Subcutaneous adipose tissue (tissue), 4 donors: ENCODE results near the gene TBCD. TPM values are rescaled to one million over a fixed set of nuclear protein-coding genes. Genes with fewer than 3 reads are reported as not detected.

Source experiments
- total RNA-seq, 4 donors: library from RNA; depleted of rRNA; stranded (reverse); fragments of >200 nt; gene quantifications; one replicate each; pipeline ENCODE4 v1.1.0, GENCODE V29; 2016
- TF ChIP-seq, protein P1 (sequence below): fragments of 450-650 bp; IDR thresholded peaks from one replicate; pipeline ENCODE4 v1.5.1; 2016; ENCODE audit warnings: low read depth, mild to moderate bottlenecking, control low read depth, antibody characterized with exemption, moderate library complexity

Gene TBCD
- total RNA-seq, 4 donors from 2014 or later = 36.5 to 103 (median 54.7) TPM

DNA sequence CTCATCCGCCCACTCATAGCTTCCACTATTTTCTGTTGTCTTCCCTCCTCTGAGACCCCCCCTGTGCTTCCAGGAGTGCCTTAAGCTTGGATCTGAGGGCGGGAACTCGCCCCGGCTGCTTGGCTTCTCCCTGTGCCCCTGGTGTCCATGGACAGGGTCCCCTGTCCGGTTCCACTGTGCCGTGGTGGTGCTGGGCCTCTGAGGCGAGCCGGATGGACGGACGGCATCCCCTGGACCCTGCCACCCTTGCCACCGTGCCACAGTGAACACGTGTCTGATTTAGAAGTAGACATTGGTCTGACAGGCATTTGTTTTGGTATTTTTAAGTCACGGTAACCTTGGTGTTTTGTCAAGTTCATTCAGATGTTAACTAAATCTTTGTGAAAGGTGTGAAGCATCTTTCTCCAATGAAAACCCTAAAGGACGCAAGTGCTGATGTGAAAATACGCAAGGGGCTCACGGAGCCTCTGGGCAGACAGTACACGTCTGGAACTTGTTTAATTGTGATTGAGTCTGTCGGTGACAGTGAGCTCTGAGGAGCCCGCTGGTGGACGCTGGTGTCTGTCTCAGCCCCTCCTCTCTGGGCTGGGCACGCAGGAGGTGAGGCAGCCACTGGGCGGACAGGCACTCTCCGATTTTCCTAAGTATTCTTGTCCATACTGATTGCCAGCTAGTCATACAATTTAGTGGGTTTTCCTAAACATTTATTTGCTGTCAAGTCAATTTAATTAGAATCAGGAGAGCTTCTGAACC lies 61.6 kb downstream of the TBCD start:
- TF ChIP-seq, protein P1, sequence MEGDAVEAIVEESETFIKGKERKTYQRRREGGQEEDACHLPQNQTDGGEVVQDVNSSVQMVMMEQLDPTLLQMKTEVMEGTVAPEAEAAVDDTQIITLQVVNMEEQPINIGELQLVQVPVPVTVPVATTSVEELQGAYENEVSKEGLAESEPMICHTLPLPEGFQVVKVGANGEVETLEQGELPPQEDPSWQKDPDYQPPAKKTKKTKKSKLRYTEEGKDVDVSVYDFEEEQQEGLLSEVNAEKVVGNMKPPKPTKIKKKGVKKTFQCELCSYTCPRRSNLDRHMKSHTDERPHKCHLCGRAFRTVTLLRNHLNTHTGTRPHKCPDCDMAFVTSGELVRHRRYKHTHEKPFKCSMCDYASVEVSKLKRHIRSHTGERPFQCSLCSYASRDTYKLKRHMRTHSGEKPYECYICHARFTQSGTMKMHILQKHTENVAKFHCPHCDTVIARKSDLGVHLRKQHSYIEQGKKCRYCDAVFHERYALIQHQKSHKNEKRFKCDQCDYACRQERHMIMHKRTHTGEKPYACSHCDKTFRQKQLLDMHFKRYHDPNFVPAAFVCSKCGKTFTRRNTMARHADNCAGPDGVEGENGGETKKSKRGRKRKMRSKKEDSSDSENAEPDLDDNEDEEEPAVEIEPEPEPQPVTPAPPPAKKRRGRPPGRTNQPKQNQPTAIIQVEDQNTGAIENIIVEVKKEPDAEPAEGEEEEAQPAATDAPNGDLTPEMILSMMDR = no peak

DNA sequence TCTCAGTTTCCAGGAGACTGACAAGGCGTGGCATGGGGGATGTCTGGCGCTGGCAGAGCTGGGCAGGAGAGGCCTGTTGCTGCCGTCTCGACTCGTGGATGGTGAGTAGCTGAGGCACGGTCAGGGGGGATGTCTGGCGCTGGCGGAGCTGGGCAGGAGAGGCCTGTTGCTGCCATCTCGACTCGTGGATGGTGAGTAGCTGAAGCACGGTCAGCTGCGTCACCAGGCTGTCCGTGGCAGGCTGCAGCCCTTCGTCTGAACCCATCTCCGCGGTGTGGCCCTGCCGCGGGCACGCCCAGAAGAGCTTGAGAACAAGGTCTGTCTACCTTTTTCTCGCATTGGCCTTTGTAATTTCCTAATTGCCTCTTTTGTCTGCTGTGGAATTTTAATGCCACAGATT lies 63.0 kb downstream of the TBCD start:
- TF ChIP-seq, protein P1 = no peak

DNA sequence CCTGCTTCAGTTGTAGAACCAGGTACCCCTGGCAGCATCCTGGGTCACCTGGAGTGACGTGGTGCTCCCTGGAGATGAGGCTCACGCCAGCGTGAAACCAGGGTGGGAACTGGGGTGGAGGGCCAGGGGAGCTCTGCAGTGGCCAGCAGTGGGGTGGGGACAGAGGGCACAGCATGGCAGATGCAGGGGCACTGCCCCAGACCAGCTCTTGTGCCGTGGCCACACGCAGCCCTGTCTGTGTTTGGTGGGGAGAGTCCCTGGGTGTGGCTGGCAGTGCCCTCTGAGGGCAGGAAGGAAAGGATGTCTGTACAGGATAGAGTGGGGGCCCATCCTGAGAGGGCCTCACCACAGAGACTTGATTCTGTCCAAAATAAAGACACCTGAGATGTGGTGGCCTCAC lies 63.5 kb downstream of the TBCD start:
- TF ChIP-seq, protein P1 = no peak

DNA sequence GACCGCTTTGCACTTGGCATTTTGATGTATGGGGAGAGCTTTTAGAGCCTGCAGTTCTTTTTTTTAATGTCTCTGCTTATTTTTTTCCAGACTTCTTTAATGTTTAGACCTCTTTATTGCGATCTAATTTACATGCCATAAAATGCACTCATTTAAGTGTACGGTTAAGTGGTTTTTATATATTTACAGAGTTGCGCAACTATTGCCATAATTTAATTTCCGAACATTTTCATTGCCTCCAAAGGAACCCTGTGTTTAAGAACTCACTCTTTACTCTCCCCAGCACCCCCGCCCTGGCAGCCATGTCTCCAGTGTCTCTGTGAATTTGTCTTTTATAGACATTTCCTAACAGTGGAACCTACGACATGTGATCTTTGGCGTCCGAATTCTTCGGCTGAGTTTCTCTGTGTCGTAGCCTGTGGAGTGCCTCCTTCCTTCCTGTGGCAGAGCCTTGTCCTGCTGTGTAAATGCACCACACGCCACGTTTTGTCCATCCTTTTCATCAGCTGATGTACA lies 64.0 kb downstream of the TBCD start:
- TF ChIP-seq, protein P1 = no peak

DNA sequence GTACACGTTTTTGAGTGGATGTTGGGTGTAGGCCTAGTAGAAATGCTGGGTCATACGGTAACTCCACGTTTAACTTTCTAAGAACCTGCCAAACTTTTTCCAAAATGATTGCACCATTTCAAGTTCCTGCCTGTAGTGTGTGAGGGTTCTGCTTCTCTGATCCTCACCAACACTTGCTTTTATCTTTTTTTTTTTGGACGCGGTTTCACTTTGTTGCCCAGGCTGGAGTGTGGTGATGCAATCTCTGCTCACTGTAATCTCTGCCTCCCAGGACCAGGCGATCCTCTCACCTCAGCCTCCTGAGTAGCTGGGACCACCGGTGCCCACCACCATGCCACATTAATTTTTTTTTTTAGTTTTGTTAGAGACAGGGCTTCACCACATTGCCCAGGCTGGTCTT lies 64.5 kb downstream of the TBCD start:
- TF ChIP-seq, protein P1 = no peak

DNA sequence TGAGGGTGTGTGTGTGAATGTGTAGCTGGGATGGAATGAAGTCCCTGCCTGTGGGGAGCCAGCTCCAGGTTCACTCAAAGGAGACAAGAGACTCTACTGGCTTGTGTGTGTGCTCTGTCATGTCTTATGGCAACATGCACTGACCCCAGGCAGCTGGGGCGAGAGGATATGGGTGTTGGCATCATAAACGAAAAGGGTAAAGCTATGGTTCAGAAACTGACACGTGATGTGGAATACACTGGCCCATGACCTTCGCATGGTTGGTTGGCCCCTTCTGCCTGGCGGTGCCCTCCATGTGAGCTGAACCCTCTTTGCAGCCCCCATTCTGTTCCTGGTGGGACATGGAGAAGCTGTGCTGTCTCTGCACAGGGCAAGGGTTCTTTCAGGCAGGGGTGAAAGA lies 66.1 kb downstream of the TBCD start:
- TF ChIP-seq, protein P1 = no peak

DNA sequence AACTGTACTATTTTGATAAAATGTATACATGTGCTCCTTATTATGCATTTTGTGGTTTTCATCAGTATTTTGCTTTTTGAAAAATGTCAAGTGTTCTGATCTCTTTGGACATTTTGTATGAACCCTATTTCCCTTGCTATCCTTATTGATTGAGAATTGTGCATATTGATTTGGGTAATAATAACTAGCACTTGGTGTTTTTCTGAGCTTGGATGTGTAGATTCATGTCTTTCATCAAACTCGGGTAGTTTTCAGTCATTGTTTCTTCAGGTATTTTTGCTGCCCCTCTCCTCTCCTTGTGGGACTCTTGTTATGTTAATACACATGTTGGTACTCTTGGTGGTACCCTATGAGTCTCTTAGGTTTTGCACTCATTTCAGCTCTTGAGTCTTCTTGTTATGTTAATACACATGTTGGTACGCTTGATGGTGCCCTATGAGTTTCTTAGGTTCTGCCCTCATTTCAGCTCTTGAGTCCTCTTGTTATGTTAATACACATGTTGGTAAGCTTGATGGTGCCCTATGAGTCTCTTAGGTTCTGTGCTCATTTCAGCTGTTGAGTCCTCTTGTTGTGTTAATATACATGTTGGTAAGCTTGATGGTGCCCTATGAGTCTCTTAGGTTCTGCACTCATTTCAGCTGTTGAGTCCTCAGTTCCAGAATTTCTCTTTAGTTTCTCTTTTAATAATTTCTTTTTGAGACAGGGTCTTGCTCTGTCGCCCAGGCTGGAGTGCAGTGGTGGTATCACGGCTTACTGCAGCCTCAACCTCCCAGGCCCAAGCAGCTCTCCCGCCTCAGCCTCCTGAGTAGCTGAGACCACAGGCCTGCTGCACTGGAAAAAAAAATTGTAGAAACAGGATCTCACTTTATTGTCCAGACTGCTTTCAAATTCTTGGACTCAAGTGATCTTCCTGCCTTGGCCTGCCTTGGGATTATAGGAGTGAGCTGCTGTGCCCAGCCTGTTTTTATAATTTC lies 68.7 kb downstream of the TBCD start:
- TF ChIP-seq, protein P1 = no peak
